COLO829 (cell line): Measurements from ENCODE around the gene PREB.

Experiments
- DNase-seq: peaks from one replicate; pipeline ENCODE4 v3.0.0; 2012; ENCODE audit warnings: low spot score

PREB gene

GRCh38 chr2:27094353-27094984 lies 40.0 kb downstream of the PREB start:
- no peak for DNase-seq

- DNase-seq: no peak
These were observed 40.7 kb downstream of the PREB start for GRCh38 chr2:27093430-27094352.

GRCh38 chr2:27092696-27093429 lies 41.6 kb downstream of the PREB start:
- DNase-seq: no peak

GRCh38 chr2:27091746-27092695 lies 42.4 kb downstream of the PREB start:
- DNase-seq: no peak

DNA sequence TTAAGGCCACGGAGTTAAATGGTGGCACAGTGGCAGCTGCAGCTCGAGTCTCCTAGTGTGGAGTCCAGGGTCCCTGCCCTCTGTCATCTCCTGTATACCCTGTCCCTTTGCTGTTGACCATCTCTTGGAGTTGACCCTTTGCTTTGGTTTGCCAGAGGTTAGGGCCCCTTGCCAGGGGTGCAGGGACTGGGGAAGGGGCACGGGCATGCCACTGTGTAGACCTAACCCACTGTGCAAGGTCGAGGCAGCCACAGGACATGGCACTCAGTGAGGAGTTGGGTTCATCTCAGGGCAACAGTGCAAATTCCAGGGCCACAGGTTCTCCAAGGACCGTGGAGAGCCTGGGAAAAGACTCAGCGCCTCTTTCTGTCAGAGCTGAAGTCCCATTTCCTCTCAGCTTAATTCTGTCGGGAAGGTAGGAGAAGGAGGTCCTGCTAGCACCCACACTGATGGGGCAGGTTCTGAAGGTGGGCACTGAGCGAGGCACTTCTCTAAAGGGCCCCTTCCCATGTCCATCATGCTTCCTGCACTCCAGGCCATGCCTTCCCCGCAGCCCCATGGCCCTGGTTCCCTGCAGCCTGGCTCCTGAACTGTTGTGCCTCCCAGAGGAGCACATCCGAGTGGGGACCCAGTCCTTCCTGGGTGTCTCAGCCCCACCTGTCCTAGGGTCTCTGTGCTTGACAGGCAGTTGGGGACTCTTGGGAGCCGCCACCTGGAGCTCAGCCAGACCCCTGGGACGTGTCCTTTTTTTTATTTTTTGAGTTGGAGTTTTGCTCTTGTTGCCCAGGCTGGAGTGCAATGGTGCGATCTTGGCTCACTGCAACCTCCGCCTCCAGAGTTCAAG lies 45.1 kb downstream of the PREB start:
- DNase-seq: no peak

DNA sequence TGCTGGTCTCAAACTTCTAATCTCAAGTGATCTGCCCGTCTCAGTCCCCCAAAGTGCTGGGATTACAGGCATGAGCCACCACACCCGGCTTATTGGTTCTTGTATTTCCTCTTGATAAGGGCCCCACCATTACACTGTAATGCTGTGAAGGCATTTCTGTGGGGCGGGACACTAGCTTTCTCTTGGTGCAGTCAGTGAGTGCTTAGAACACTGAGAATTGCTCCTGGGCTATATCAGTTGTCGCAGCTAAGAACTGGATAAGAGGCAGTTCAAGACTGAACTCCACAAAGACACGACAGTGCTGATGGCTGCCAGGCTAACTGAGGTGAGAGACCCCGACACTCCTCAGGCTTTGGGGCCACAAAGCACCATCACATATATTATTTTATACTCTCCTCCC lies 45.8 kb downstream of the PREB start:
- no peak for DNase-seq

GRCh38 chr2:27087823-27088410 lies 46.5 kb downstream of the PREB start:
- DNase-seq: no peak

DNA sequence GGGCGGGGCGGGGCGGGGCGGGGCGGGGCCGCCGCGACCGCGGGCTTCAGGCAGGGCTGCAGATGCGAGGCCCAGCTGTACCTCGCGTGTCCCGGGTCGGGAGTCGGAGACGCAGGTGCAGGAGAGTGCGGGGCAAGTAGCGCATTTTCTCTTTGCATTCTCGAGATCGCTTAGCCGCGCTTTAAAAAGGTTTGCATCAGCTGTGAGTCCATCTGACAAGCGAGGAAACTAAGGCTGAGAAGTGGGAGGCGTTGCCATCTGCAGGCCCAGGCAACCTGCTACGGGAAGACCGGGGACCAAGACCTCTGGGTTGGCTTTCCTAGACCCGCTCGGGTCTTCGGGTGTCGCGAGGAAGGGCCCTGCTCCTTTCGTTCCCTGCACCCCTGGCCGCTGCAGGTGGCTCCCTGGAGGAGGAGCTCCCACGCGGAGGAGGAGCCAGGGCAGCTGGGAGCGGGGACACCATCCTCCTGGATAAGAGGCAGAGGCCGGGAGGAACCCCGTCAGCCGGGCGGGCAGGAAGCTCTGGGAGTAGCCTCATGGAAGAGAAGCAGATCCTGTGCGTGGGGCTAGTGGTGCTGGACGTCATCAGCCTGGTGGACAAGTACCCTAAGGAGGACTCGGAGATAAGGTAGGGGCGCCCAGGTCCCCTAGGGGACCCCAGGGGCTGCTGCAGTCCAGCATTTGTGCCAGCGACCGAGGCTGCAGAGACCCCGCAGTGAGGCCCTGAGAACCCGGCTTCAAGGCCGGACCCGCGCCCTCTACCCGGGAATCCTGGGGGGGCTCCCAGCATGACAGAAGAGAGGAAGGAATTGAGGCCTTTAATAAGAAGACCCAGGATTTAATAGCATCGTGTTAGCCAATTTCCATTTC lies 47.5 kb downstream of the PREB start, which contains the start of gene KHK:
TSS of gene KHK (plus strand) at position 49 of the 870 bp plus-strand sequence. CDS start at position 537, 488 bp downstream.
- DNase-seq: no peak

GRCh38 chr2:27086090-27086723 lies 48.2 kb downstream of the PREB start:
- peak; percentile 95 for DNase-seq

DNA sequence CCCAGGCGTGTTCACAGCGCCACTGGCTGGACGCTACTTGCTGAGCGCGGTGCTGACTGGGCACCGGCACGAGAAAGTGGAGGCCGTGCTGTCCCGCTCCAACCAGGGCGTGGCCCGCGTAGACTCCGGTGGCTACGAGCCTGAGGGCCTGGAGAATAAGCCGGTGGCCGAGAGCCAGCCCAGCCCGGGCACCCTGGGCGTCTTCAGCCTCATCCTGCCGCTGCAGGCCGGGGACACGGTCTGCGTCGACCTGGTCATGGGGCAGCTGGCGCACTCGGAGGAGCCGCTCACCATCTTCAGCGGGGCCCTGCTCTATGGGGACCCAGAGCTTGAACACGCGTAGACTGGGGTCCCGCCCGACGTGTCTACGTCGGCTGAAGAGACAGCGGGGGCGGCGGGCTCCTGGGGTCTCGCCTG lies 48.8 kb downstream of the PREB start:
- DNase-seq: no peak

- DNase-seq: no peak
These were observed 49.3 kb downstream of the PREB start for GRCh38 chr2:27085062-27085672.

DNA sequence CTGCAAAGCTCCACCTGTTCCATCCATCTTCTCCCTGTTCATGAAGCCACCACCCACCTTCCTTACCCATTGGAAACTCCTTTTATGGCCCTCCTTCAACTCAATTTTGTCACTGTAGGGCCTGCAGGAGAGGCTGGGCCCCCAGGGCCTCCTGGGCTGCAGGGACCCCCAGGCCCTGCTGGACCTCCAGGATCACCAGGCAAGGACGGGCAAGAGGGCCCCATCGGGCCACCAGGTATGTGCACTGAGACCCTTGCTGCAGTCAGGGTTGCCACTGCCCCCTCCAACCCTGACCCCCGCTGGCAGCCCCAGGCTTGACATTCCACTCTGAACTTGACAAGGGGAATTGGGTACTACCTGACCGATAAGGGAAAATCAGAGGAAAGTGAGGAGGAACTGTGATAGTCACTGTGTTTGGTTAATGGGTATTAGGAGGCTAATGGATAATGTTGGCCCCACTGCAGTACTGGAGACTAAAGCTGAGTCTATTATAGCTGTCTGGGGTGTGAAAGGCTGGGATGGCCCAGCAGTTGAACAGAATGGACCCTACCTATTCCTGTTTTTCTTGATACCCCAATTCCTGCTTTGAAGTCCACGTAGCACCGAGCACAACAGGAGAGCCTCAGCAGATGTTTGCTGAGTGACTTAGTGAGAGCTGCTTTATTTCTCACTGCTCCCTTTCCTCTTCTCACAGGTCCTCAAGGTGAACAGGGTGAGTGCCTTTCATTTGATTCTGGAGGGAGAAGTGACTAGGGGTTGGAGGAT lies 50.0 kb downstream of the PREB start:
- DNase-seq: no peak

- DNase-seq: no peak
These were observed 50.8 kb downstream of the PREB start for GRCh38 chr2:27083410-27084296.

GRCh38 chr2:27082773-27083409 lies 51.5 kb downstream of the PREB start:
- DNase-seq: no peak

GRCh38 chr2:27081984-27082772 lies 52.3 kb downstream of the PREB start:
- DNase-seq: no peak
